HG02623 (cell line): ENCODE data around the gene LRRC34.
A peak's percentile ranks its signal among the peaks of the same experiment; 100 is the strongest.

Experiments
- ATAC-seq: cut with Tn5 transposase; IDR thresholded peaks from one replicate; pipeline ENCODE4 v1.9.1; 2021; ENCODE audit warnings: moderate library complexity; ENCODE audit not compliant: unreplicated experiment

The LRRC34 gene

GRCh38 chr3:169812332-169813235 is at the start of gene LRRC34, which contains the start of gene LRRIQ4:
TSS of gene LRRC34 (minus strand) at chr3:169812904. CDS start at chr3:169812548, 356 bp downstream.
TSS of gene LRRIQ4 (plus strand) at chr3:169812870. CDS start at chr3:169821922, 9,052 bp downstream.
- peak; percentile 54 for ATAC-seq

- ATAC-seq, result no peak
These were observed 49.2 kb upstream of the LRRC34 start for GRCh38 chr3:169861871-169862270.

GRCh38 chr3:169857811-169858210 is 45.1 kb upstream of the LRRC34 start:
- no peak for ATAC-seq

GRCh38 chr3:169855514-169855913 is 42.8 kb upstream of the LRRC34 start:
- ATAC-seq, result no peak

GRCh38 chr3:169850618-169851017 is 37.9 kb upstream of the LRRC34 start:
- ATAC-seq, result no peak

GRCh38 chr3:169848741-169849140 is 36.0 kb upstream of the LRRC34 start:
- no peak for ATAC-seq

GRCh38 chr3:169847896-169848295 is 35.2 kb upstream of the LRRC34 start:
- ATAC-seq, result no peak

GRCh38 chr3:169846458-169847193 is 33.9 kb upstream of the LRRC34 start:
- ATAC-seq, result peak; percentile 99

GRCh38 chr3:169842960-169843359 is 30.3 kb upstream of the LRRC34 start:
- ATAC-seq, result no peak

GRCh38 chr3:169841171-169841570 is 28.5 kb upstream of the LRRC34 start:
- ATAC-seq, result peak; percentile 47

GRCh38 chr3:169838511-169839030 is 25.9 kb upstream of the LRRC34 start:
- ATAC-seq, result no peak

GRCh38 chr3:169836942-169837275 is 24.2 kb upstream of the LRRC34 start:
- no peak for ATAC-seq

GRCh38 chr3:169836078-169836941 is 23.6 kb upstream of the LRRC34 start:
- ATAC-seq, result peak; percentile 92

- ATAC-seq, result no peak
These were observed 22.8 kb upstream of the LRRC34 start for GRCh38 chr3:169835533-169835932.

- ATAC-seq, result no peak
These were observed 15.0 kb upstream of the LRRC34 start for GRCh38 chr3:169827712-169828111.

- ATAC-seq, result no peak
These were observed 12.6 kb upstream of the LRRC34 start for GRCh38 chr3:169825316-169825715.

- ATAC-seq, result no peak
These were observed 10.3 kb upstream of the LRRC34 start for GRCh38 chr3:169822983-169823382.

- no peak for ATAC-seq
These were observed 9.8 kb upstream of the LRRC34 start for GRCh38 chr3:169822540-169822939.

- ATAC-seq, result no peak
These were observed 9.4 kb upstream of the LRRC34 start for GRCh38 chr3:169822091-169822490.

- ATAC-seq, result no peak
These were observed 5.6 kb upstream of the LRRC34 start for GRCh38 chr3:169818316-169818715.
